ENCODE measurements around the gene MYADML2.

GRCh38 chr17:81911969-81912368 is 35.1 kb downstream of the MYADML2 start:
- TF ChIP-seq, protein P1, sequence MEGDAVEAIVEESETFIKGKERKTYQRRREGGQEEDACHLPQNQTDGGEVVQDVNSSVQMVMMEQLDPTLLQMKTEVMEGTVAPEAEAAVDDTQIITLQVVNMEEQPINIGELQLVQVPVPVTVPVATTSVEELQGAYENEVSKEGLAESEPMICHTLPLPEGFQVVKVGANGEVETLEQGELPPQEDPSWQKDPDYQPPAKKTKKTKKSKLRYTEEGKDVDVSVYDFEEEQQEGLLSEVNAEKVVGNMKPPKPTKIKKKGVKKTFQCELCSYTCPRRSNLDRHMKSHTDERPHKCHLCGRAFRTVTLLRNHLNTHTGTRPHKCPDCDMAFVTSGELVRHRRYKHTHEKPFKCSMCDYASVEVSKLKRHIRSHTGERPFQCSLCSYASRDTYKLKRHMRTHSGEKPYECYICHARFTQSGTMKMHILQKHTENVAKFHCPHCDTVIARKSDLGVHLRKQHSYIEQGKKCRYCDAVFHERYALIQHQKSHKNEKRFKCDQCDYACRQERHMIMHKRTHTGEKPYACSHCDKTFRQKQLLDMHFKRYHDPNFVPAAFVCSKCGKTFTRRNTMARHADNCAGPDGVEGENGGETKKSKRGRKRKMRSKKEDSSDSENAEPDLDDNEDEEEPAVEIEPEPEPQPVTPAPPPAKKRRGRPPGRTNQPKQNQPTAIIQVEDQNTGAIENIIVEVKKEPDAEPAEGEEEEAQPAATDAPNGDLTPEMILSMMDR (IDR thresholded peaks at IDR 0.05) = no peak
- no peak for TF ChIP-seq POLR2A (IDR thresholded peaks at IDR 0.05)

All from Peyer's patch (tissue), 4 donors.